Upper lobe of right lung (tissue), 1 donor: ENCODE data around the gene INMT. TPM values are rescaled to one million over a fixed set of nuclear protein-coding genes. Genes with fewer than 3 reads are reported as not detected.
A peak's percentile ranks its signal among the peaks of the same experiment; 100 is the strongest.

Experiments
- ATAC-seq: fragments of 200-7000 bp; cut with Tn5 transposase; one replicate; pipeline ENCODE4 v1.9.1; 2020; ENCODE audit warnings: mild to moderate bottlenecking, moderate library complexity
- DNase-seq: peaks from one replicate; pipeline ENCODE4 v3.0.0-alpha.2; 2020
- H3K27ac ChIP-seq: fragments of 200-600 bp; one replicate; pipeline ENCODE4 v1.8.0; 2022
- H3K27me3 ChIP-seq: fragments of 200-600 bp; one replicate; pipeline ENCODE4 v1.8.0; 2022; ENCODE audit warnings: mild to moderate bottlenecking
- H3K36me3 ChIP-seq: fragments of 200-600 bp; one replicate; pipeline ENCODE4 v1.8.0; 2022
- H3K4me1 ChIP-seq: fragments of 200-600 bp; one replicate; pipeline ENCODE4 v1.8.0; 2022
- H3K4me3 ChIP-seq: fragments of 200-600 bp; one replicate; pipeline ENCODE4 v1.8.0; 2022; ENCODE audit warnings: mild to moderate bottlenecking
- H3K9me3 ChIP-seq: fragments of 200-600 bp; one replicate; pipeline ENCODE4 v1.8.0; 2022
- intact Hi-C: fragments of 100-400 bp; cut with DNase I; formaldehyde crosslinking; loops from one replicate; pipeline ENCODE4 v1.11.0; 2022
- total RNA-seq: library from RNA; stranded (reverse); fragmentation: NEBNext Ultra II Directional; extraction: Animal tissue kit (Norgen Biotek cat#: 25700); gene quantifications from one replicate; pipeline ENCODE4 v1.2.1, GENCODE V29; 2021
- TF ChIP-seq, protein P1 (sequence below): fragments of 200-600 bp; IDR thresholded peaks from one replicate; pipeline ENCODE4 v1.8.0; 2022; ENCODE audit warnings: antibody characterized with exemption
- donor health status: DM: no; HTN: yes; CAD: no; lungs with severe emphysema.

The INMT gene
- total RNA-seq, 1 donor from 2014 or later: 501 TPM

DNA sequence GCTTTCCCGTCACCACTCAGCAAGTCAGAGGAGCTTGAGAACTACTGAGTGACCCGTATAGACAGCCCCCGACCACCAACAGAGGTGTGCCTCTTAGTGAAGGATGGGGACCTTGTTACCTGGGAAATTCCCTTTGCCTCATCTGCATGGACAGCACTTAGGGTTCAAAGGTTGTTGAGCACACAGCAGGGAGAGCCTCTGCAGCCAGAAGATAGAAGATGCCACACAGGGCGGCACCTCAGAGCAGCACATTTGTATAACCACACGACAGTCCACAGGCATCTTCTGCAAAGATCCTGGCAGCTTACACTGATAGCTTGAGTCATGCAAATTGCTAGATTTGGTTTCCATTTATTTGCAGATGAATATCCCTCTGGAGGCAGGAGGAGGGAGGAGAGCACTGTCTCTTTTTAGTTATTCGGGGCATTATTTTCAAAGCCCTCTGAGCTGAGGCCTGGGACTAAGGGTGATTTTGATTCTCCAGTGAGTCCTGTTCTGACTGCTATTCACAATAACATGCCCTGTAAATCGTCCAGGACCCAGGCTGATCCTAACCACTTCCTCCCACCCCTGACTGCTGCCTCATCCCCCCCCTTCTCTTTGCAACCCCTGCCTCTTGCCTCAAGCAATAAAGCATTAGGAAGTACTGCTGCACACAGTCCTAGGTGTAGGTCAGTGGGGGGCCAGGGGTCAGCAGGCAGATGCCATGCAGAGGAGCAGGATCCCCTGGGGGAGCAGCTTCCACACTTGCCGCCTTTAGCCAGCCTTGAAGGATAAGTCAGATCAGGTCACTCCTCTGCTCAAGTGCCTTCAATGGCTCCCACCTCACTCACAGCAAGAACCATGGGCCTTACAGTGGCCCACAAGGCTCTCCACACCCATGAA lies 24.6 kb upstream of the INMT start:
- peak overlapping the region; percentile 11 for H3K27ac ChIP-seq

DNA sequence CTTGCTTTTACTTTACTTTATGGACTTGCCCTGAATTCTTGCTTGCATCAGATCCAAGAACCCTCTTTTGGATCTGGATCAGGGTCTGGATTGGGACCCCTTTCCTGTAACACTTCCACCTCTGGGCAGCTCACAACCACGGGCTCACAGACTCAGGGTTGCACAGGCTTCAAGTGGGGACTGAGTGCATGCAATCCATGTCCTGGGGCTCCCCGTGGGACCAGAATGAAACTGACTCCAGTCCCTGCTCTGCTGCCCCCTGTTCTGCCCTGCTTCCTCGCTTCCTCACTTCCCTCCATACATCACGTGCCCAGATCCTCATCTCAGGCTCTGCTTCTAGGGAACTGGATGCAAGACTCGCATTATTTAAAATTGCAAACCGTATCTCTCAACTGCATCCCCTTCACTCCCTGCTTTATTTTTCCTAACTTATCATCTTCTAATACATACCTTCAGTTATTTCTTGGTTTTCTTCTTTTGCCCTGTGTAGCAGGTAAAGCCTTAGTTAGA lies 23.3 kb upstream of the INMT start:
- H3K27ac ChIP-seq: no peak overlapping the region
- H3K27me3 ChIP-seq: no peaks in the 10 kb centered on the region
- TF ChIP-seq, protein P1, sequence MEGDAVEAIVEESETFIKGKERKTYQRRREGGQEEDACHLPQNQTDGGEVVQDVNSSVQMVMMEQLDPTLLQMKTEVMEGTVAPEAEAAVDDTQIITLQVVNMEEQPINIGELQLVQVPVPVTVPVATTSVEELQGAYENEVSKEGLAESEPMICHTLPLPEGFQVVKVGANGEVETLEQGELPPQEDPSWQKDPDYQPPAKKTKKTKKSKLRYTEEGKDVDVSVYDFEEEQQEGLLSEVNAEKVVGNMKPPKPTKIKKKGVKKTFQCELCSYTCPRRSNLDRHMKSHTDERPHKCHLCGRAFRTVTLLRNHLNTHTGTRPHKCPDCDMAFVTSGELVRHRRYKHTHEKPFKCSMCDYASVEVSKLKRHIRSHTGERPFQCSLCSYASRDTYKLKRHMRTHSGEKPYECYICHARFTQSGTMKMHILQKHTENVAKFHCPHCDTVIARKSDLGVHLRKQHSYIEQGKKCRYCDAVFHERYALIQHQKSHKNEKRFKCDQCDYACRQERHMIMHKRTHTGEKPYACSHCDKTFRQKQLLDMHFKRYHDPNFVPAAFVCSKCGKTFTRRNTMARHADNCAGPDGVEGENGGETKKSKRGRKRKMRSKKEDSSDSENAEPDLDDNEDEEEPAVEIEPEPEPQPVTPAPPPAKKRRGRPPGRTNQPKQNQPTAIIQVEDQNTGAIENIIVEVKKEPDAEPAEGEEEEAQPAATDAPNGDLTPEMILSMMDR: no peak
- no peaks in the 10 kb centered on the region for H3K9me3 ChIP-seq
- no peaks in the 10 kb centered on the region for H3K36me3 ChIP-seq
- intact Hi-C loops: no loop called here
- H3K4me3 ChIP-seq: no peak overlapping the region
- ATAC-seq: no peak
- H3K4me1 ChIP-seq: no peaks in the 10 kb centered on the region
- DNase-seq: no peak

More for the DNA sequence above, 24.6 kb upstream of the INMT start:
- Histone ChIP-seq H3K4me1 (no peaks in the 10 kb centered on the region), H3K27me3 (no peaks in the 10 kb centered on the region), H3K36me3 (no peaks in the 10 kb centered on the region), H3K4me3 (peak overlapping the region; percentile 7), H3K9me3 (no peaks in the 10 kb centered on the region)
- intact Hi-C loops: no loop called here
- ATAC-seq: peak; percentile 37
- peak; percentile 46 for DNase-seq
- TF ChIP-seq, protein P1: no peak

DNA sequence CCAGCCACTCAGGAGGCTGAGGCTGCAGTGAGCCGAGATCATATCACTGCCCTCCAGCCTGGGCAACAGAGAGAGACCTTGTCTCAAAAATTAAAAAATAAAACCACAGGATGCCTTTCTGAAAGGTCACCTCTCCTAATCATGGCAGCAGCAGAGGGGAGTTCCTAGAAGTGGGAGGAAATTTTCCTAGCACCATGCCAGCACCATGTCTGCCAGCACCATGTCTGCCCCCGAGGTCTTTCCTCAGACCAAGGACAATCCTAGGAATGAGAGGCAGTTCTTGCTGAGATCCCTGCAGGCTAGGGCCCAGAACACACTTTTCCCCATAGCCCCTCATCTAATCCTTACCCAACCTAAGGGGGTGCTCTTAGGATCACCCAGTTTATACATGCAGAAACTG lies 22.3 kb upstream of the INMT start:
- no peaks in the 10 kb centered on the region for H3K4me1 ChIP-seq
- no peak overlapping the region for H3K4me3 ChIP-seq
- H3K9me3 ChIP-seq: no peaks in the 10 kb centered on the region
- no peak overlapping the region for H3K27ac ChIP-seq
- DNase-seq (peak; percentile 4), ATAC-seq (no peak)
- no peaks in the 10 kb centered on the region for H3K27me3 ChIP-seq
- TF ChIP-seq, protein P1: no peak
- intact Hi-C loops: no loop called here
- no peaks in the 10 kb centered on the region for H3K36me3 ChIP-seq

DNA sequence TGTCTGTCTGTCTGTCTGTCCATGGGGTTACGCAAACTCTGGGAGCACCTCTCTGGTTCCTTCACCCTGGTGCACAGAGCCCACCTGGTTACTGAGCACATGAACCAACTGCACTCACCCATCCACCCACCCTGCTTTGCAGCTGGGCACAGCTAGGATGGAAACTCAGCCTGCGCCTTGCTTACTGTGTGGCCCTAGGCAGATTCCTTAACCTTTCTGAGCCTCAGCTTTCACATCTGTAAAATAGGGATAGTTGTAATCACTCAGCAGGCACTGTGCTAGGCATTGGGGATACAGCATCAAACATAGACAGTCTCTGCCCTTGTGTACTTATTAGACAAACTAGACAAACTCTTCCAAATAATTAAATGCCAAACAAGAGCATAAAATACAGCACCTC lies 21.8 kb upstream of the INMT start:
- TF ChIP-seq, protein P1: no peak
- no peaks in the 10 kb centered on the region for H3K36me3 ChIP-seq
- no peak overlapping the region for H3K4me3 ChIP-seq
- intact Hi-C loops: no loop called here
- no peak overlapping the region for H3K27ac ChIP-seq
- H3K4me1 ChIP-seq: no peaks in the 10 kb centered on the region
- H3K9me3 ChIP-seq: no peaks in the 10 kb centered on the region
- no peak for ATAC-seq
- peak; percentile 3 for DNase-seq
- H3K27me3 ChIP-seq: no peaks in the 10 kb centered on the region

DNA sequence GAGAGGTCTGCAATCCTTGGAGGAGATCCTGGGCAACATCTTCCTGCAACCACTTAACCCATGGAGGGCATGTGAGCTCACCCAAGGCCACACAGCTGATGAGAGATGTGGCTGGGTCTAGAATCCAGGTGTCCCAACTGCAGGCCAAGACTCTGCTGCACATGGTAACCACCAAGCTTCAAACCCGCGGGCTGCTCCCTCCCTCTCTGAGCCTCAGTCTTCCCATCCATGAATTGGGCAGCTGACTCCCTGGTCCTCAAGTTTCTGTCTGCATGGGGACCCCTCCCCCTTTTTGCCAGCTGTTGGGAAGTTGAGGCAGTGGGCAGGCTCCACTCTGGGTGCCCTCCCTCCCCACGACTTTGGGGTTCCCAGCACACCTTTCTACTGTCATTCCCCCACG lies 20.9 kb upstream of the INMT start:
- Histone ChIP-seq H3K27me3 (no peaks in the 10 kb centered on the region), H3K4me3 (no peak overlapping the region), H3K4me1 (no peaks in the 10 kb centered on the region), H3K36me3 (no peaks in the 10 kb centered on the region), H3K27ac (no peak overlapping the region), H3K9me3 (no peaks in the 10 kb centered on the region)
- peak; percentile 32 for DNase-seq
- no peak for ATAC-seq
- TF ChIP-seq, protein P1: no peak
- intact Hi-C loops: no loop called here
